EH (cell line): ENCODE results near the gene HCAR2.
"Not testable (repeated sequence)": the region's sequence is repeated elsewhere in the genome, so short reads cannot be mapped to it uniquely, and the experiment has no call there.

Source experiments
- DNase-seq: peaks from one replicate; pipeline ENCODE4 v3.0.0-alpha.2; 2015; ENCODE audit warnings: low read depth

HCAR2 gene

GRCh38 chr12:122665349-122665748, 37.8 kb downstream of the HCAR2 start:
- DNase-seq, result no peak

GRCh38 chr12:122661938-122662337, 41.2 kb downstream of the HCAR2 start:
- DNase-seq, result no peak

GRCh38 chr12:122661246-122661645, 41.9 kb downstream of the HCAR2 start:
- DNase-seq, result no peak

- DNase-seq, result peak; percentile 4
Observed at GRCh38 chr12:122659579-122659978, 43.6 kb downstream of the HCAR2 start.

GRCh38 chr12:122656298-122656697, 46.9 kb downstream of the HCAR2 start:
- no peak for DNase-seq

GRCh38 chr12:122653291-122653690, 49.9 kb downstream of the HCAR2 start:
- DNase-seq, result not testable (repeated sequence)

GRCh38 chr12:122651520-122652224, 51.5 kb downstream of the HCAR2 start:
- DNase-seq, result no peak
